ENCODE results near the gene SLCO4A1.

SLCO4A1 gene

DNA sequence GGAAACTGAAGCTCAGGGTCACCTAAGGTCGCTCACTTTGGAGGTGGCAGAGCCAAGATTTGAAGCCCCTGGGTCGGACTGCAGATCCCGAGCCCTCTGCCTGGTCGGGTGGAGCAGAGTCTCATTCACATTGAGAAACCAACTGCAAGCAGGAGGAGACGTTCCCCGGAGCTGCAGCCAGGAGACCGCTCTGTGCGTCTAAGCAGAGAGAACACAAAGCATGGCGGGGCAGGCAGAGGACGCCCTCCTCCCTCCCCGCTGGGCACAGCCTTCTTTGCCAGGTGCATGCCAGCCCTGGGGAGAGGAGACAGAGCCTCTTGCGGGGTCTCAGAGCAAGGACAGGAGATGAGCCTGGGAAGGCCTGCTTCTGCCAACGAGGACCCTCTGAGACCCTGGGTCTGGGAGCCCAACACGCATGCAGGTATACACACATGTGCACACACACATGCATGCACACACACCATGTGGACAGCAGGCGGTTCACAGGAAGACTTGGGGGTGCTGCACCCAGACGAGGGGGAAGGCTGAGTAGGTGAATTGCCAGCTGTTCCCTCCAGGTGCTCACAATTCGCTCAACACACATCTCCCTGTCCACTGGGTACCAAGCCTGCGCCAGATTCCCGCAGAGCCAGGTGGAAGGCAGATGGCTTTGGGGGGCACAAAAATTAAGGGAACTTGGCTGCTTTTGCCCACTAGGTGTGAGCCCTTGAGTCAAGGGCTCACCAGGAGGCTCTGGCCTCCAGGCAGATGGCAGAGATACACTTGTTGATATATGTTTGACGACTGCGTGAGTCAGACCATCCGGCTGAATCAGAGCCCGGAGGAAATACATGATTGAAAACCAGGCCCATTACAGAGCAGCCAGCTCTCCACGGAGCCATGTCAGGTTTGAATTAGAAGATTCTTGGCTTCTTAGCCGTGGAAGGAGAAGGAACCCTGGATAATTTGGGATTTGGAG, 60.9 kb downstream of the SLCO4A1 start:
- peak in 1 of 2 donors; percentile 11 for DNase-seq

DNA sequence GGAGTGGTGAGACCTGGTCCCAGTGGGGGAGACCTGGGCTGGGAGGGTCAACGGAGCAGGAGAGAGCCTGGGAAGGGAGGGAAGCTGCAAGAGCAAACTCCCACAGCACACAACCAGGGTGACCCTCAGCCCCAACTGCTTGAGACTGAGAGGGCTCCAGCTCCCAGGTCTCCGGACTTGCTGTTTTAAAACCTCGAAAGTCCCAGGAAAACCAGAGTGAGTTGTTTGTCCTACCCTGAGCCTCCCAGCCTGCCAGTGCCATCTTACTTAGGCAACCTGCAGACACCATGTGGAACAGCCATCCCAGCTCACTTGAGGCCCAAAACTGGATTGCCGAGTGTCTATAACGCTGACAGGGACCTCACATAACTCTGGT, 61.5 kb downstream of the SLCO4A1 start:
- no peak for DNase-seq

DNA sequence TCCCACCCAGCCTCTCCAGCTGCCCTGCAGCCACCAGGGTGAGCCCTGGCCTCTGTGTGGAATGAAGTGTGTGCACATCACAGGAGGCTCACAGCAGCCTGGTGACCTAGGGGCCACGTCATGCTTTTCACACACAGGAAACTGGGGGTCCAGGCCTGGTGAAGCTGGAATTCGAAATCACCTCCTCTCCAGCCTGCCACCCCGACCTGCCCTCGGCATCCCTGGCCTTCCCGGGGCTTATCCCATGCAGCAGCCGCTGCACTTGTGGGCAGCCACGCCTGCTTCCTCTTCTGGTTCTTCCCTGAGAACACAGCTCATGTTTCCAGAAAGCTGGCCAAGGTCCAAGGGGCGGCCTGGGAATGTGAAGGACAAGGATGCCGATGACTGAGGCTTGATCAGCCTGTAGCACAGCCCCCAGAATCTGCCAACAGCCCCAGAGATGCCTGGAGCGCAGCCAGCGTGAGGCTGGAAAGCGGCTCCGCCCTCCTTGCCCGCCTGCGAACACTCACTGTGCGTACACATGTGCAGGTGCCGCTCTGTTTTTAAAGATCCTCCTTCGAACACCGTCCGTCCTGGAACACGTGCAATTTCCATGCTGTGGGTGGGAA, 62.1 kb downstream of the SLCO4A1 start:
- DNase-seq = peak; percentile 23 to 30

DNA sequence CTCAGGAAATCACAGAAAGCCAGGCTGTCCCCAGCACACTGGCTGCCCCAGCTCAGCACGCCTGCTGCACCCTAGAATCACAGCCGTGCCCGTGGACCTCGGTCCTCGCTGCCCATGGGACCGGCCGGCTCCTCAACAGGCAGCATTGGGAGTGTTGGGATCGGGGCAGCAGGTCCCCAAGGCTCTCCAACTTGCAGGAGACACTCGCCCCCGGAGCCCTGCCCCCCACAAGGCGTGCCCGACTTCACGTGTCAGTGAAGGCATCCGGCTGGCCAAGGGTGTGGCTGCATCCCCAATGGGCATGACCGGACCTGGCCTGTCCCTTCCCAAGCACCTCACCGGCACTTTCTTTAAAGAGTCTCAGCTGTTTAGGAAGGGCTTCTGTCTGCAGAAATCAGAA, 63.3 kb downstream of the SLCO4A1 start:
- no peak for DNase-seq

DNA sequence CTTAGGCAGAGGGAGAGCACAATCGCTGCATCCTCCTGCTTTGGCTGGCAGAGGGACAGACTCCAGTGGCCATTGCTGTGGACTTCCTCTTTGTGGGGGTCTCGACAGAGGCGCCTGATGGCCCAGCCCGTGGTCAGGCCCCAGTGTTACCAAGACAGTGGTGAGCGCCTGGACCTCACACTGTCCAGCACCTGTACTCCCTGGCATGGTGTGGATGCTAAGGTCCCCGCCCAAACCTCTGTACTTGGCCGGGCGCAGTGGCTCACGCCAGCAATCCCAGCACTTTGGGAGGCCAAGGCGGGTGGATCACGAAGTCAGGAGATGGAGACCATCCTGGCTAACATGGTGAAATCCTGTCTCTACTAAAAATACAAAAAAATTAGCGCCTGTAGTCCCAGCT, 64.0 kb downstream of the SLCO4A1 start:
- DNase-seq = no peak

DNA sequence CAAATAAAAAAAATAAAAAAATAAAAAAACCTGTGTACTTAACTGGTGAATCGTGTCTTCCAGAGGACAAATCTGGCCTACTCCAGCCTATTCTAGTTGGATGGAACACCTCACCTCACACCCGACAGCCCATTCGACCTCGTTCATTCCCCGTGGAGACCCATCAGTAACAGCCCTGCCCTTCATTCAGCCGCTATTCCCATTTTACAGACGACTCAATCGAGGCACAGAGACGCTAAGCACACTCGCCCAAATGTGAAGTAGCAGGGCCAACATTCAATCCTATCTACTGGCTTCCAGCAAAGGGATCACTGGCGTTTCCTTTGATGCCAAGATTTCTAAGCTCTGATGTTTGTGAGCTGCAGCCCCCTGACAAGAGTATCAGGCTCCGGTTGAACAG, 64.6 kb downstream of the SLCO4A1 start:
- no peak for DNase-seq

DNA sequence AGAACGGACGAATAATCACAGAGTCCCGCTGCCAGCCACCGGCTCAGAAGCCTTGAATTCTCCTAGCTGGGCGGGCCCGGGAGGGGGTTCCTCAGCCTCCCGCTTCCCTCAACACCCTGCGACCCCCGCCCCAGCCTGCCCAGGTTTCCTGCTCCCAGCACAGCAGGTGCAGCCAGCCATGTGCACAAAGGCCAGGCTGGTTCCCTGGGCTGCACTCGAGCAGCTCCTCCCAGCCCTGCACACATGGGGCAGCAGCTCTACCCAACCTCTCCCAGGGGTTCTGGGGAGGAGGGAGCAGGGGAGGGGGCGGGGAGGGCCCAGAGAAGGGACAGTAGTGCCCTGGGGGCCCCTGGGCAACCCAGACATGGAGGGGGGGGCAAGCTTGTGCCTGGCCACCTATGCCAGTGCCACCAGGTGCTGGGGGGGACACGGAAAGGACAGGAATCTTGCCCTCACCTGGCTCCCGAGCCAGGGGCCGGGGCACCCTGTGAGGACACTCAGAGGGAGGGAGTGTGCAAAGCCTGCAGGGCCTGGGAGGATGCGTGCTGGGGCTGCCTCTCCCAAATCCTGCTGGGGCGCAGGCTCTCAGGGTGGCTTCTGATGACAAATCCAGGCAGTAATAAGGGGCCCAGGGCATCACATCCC, 65.1 kb downstream of the SLCO4A1 start:
- no peak for DNase-seq

DNA sequence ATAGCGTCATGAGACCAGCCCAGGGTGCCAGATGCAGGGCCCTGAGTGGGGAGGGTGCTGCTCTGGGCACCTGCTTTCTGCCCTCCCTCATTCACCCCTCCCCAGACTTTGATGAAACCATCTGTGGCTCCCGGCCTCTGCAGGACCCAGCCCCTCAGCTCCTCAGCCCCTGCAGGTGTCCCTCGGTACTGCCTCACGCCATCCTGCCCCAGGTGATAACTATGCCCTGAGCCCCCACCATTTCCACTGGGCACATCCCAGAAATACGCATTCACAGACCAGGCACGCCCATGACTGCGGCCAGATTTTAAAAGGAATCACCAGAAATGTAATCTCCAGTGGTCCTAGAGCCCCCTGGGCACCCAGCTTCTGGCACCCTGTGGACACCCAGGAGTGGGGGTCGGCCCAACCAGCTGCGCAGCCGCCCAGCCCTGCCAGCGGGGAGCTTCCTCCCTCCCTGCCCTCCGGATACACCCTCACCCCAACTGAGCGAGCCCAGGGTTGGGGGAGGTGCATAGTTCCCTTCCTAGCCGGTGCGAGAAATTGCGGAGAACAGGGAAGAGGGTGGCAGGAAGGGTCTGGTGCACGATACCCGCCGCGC, 65.7 kb downstream of the SLCO4A1 start:
- no peak for DNase-seq

DNA sequence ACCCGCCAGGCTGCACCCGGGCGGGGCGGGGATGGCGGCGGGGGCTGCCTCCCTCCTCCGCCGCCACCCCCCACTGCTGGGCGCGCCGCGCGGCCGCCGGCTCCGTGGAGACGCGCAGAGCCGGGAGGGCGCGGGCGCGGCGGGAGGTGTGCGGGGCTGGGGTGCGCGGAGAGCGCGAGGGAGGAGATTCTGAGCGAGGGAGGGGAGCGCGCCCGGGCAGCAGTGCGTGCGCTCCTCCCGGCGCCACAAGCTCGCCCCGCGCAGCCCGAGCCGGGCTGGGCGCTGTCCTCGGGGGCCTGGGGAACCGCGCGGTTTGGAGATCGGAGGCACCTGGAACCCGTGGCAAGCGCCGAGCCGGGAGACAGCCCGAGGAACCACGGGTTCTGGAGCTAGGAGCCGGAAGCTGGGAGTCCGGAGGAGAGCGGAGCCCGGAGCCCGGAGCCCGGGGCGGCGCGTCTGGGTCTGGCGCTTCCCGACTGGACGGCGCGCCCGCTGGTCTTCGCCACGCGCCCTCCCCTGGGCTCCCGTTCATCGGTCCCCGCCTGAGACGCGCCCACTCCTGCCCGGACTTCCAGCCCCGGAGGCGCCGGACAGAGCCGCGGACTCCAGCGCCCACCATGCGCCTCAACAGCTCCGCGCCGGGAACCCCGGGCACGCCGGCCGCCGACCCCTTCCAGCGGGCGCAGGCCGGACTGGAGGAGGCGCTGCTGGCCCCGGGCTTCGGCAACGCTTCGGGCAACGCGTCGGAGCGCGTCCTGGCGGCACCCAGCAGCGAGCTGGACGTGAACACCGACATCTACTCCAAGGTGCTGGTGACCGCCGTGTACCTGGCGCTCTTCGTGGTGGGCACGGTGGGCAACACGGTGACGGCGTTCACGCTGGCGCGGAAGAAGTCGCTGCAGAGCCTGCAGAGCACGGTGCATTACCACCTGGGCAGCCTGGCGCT, 66.6 kb downstream of the SLCO4A1 start, which contains the start of gene NTSR1:
Gene NTSR1, plus strand, starts transcription at position 246 of the 946 bp plus-strand sequence. Its CDS starts 372 bp downstream, at position 618.
- DNase-seq = no peak

DNA sequence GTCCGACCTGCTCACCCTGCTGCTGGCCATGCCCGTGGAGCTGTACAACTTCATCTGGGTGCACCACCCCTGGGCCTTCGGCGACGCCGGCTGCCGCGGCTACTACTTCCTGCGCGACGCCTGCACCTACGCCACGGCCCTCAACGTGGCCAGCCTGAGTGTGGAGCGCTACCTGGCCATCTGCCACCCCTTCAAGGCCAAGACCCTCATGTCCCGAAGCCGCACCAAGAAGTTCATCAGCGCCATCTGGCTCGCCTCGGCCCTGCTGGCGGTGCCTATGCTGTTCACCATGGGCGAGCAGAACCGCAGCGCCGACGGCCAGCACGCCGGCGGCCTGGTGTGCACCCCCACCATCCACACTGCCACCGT, 67.2 kb downstream of the SLCO4A1 start:
- no peak for DNase-seq

DNA sequence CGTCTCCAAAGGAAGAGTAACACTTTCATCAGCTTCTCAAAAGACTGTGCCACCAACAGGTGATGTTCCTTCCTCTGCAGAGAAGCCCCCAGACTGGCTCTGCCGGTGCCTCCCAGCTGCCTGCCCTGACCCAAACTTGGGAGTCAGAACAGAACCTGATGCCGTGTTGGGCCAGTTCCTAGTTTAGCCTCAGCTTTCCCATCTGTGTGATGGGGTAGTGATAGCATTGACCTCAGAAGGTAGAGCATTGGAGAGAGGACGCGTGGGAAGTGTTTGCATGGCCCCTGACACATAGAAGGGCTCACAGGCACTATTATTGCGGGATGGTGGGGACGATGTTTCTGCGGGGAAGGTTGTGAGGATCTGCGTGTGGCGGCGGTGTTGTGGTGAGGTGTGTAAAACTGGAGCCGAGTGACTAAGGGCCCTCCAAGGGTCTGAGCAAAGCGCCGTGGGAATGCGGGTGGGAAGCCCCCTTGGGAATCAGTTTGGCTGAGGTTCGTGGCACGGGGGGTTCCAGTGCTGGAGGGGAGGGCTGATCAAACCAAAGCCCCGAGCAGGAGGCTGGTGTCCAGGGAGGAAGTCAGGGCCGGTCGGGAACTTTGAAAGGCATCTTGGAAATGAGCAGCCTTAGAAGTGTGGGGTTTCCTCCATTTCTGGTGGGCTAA, 68.0 kb downstream of the SLCO4A1 start:
- DNase-seq = no peak

DNA sequence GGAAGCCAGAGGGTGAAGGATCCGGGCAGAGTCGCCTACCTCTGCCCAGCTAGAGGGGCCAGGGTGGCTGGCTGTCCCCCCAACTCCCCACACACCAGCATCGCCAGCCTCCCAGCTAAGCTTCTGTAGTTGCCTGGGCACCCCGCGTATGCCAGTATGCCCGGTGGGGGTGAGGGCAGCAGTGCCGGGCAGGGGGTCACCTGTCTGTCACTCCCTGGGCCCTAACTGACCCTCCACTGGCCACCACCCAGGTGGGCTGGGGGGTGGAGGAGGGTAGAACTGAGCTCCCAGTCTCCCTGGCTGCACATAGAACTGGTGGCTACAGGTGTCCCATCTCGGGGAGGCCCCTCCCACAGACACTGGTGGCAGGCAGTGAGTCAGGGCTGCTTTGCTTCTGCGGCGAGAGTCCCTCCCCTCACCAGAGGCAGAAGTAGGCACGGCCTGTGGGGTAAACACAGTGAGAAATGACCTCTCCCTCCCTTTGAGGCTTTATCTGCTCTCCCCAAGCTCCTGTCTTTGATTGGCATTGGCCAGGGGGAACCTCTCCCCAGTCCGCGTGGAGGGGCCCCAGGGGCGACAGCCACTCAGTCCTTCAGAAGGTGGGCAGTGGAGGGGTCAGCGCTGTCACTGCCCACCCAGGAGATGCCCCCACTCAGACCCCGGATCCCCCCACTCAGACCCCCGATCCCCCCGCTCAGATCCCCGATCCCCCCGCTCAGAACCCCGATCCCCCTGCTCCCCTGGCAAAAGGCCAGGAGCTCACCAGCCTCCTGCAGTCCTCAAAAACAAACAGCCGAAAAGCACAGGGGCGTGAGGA, 68.8 kb downstream of the SLCO4A1 start:
- peak; percentile 50 to 58 for DNase-seq

DNA sequence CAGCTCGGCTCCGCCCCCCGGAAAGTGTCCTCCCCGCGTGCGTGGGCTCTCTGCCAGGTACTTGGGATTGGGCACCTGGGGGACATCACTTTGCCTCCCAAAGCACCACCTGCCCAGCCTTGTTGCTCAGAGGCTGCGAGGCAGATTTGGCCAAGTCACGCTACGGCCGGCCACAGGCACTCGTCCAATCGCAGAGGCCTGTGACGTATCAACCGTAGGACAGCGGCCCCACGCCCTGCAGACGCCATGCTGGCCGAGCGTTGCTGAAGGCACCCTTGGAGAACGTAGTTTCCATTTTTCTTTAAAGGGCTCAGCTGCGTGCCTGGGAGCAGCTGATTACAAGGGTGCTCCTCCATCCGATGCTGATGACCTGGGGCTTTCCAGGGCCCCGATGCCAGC, 69.4 kb downstream of the SLCO4A1 start:
- DNase-seq = no peak

DNA sequence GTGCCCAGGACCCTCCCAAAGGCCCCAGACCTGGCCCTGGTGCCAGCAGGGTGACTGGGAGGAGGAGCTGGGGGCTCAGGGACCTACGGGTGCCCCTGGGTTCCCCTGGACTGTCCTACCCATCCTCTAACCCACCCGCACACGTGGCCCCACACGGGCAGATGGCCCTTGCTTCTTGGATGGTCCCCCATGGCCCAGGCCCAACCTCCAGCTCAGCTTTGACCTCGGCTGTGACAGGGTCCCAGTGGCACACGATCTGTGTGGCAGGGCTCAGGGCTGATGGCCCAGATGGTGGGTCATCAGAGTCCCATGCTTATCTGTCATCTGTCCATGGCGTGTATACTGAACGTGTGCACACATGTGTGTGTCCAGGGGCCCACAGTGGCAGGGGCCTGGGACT, 70.3 kb downstream of the SLCO4A1 start:
- no peak for DNase-seq

DNA sequence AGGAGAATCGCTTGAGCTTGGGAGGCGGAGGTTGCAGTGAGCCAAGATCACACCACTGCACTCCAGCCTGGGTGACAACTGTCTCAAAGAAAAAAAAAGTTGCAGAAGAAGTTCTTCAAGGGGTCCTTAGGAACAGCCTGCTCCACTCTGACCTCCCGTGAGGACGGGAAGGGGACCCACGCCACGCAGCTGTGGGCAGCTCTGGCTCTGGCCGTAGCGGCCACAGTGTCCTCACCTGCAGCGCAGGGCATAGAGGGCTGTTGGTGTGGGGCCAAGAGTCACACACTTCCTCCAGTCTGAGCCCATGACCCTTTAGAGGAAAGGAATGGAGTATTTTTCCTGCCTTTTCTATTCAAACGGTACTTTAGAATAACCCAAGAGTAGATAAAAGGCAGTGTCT, 71.7 kb downstream of the SLCO4A1 start:
- DNase-seq = no peak

DNA sequence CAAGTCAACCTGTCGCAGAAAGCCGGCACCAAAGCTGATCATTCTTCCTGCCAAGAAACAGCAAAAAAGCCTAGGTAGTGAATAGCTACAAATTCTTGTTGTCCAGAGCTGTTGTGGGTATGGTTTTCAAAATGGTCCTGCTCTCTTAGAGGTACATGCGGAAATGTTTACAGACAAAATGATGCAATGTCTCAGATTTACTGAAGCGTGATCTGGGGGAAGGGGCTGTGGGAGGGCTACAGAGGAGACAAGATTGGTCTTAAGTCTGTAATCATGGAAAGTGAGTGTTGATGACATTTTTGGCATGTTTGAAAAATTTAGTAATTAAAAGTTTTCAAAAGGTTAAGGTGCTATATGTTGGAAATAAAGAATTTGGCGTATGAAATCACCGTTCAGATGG, 72.5 kb downstream of the SLCO4A1 start:
- DNase-seq = no peak

DNA sequence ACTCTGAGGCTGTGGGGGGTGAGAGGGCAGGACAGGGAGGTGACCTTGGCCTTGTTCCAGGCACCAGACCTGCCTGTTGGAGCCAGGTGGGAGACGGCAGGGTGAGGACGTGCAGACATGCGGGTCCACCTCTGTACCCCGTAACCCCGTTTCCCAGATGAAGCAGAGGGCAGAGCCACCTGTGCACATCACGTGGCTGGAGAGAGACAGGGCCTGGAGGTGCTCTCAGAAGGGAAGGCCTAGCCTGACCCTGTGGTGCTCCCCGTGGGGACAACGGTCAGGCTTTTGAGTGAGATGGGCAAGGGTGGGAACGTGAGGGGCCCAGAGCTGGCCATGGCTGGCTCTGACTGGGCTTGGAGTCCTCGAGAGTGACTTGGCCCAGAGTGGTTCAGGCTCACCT, 72.9 kb downstream of the SLCO4A1 start:
- no peak for DNase-seq

DNA sequence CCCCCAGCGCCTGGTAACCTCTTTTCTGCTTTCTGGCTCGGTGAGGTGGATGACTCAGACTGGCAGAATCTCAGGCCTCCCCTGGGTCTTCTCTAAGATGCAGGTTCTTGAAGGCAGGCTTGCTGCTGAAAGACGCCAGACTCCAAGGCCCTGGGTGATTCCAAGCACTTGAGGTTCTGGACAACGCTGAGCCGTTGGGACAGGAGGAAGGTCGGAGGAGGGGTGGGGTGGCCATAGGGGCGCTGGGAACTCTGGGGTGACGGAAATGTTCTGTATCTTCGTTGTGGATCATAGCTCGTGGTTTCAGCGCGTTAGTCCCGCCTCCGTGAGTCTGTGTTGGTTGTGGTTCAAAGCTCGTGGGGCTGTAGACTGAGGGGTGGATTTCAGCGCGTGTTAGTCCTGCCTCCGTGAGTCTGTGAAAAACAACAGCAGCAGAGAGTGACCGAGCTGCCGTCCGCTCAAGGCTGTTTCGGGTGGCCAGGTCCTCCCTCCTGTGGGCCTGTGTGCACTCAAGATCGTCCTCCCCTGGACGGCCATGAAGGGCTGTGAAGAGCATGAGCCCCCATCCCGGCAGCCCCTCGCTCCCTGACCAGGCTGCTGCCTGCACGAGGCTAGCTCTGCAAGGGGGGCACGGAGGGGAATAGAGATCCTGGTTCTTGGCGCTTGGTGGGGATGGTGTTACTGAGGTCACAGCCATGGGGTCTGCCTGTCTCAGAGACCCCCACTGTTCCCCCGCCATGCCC, 74.1 kb downstream of the SLCO4A1 start:
- no peak for DNase-seq

DNA sequence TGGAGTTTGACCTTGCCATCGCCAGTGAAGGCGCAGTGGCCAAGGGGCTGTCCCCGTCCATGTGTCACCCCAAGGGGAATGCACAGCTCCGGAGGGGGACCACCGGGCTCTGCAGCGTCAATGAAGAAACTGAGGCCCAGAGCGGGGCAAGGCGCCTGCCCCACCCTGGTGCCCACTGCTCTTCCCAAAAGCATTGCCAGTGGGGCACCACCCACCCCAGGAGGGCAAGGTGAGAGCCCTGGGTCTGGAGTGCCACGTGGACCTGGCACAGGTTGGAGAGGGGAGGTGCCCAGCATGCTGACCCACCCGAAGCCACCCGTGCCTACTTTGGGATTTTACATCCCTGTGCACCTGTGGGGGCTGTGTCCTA, 74.6 kb downstream of the SLCO4A1 start:
- no peak for DNase-seq

DNA sequence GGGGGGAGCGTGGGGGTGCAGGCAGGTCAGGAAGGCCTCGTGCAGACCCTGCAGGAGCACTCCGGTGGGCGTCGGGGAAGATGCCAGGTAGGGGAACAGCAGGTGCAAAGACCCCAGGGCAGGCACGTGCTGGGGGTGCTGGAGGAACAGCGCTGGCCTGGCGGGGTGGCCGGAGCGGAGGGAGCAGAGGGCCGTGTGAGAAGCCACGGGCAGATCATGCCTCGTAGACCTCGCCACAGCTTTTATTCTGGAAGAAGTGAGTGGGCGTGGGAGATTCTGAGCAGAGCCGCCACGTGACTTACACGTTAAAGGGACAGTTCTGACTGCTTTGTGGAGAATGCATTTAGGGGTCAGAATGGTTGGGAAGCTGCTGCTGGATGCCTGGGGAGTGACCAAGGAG, 75.6 kb downstream of the SLCO4A1 start:
- no peak for DNase-seq
